ENCODE measurements around the gene HAL.

DNA sequence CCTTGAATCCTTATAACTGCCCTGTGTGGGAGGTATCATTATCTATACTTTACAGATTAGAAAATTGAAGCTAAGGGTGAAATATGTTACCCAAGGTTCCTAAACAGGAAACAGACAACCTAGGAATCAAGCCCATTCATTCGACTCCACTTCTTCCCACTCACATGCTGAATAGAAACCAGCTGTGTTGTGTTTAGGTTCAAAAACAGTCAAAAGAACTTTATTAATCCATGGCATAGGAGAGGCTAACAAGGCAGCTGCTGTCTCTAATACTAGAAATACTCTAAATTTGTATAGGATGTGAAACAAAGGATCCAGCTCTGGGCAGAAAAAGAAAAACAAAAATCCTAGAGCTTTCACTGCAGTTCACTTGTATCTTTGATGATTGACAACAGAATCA is 43.1 kb downstream of the HAL start:
- no peak for TF ChIP-seq YY1 (IDR thresholded peaks at IDR 0.05; ENCODE audit: insufficient read depth, insufficient read length)
- no peak for TF ChIP-seq ZNF274 (IDR thresholded peaks at IDR 0.05; ENCODE audit: low read depth, low read length)
- no peak for TF ChIP-seq SUZ12 (IDR thresholded peaks at IDR 0.05; ENCODE audit: extremely low read depth, insufficient read depth, insufficient read length)
